HepG2 (cell line): Measurements from ENCODE around the gene EXTL1. TPM values are rescaled to one million over a fixed set of nuclear protein-coding genes. Genes with fewer than 3 reads are reported as not detected.

Experiments used
- ATAC-seq: fragments of 200-7000 bp; cut with Tn5 transposase; 3 replicates; pipeline ENCODE4 v1.9.1; 2020; ENCODE audit warnings: mild to moderate bottlenecking, moderate library complexity
- BruUV-seq: library from RNA; stranded (reverse); fragments of 400-500 nt; replicated peaks from 2 replicates; lab custom pipeline; 2021; lab: Mats Ljungman, UMichigan
- CTCF ChIA-PET: fragments of 300-600 bp; formaldehyde crosslinking; extraction: SDS; loops from one replicate; lab custom pipeline; 2021; ENCODE audit warnings: low total read pairs, inconsistent platforms, low intra/inter-chr PET ratio; lab: Yijun Ruan, JAX
- POLR2A ChIA-PET: fragments of 350-600 bp; sonication (Branson Sonifier 250); formaldehyde crosslinking; loops from one replicate; lab custom pipeline; 2020; ENCODE audit warnings: antibody characterized with exemption, inconsistent platforms; lab: Yijun Ruan, JAX
- DNase-seq: peaks from one replicate; pipeline ENCODE4 v3.0.0-alpha.2; 2015; ENCODE audit warnings: low spot score
- FAIRE-seq: peaks from 3 replicates; lab custom pipeline; 2011; peaks lifted over from hg19 to GRCh38; lab: Jason Lieb, UNC
- H2AFZ ChIP-seq: one replicate; pipeline ENCODE4 v1.6.1; 2011; ENCODE audit warnings: low read length, inconsistent platforms
- H3K27ac ChIP-seq: fragments of 300-600 bp; 3 replicates; pipeline ENCODE4 v1.8.0; 2011; ENCODE audit warnings: mixed run types, mild to moderate bottlenecking, mixed read lengths, low read length, inconsistent platforms; ENCODE audit not compliant: insufficient read depth; ENCODE audit errors: extremely low read length
- H3K27me3 ChIP-seq, 2 experiments: fragments of 200-600 bp in 1 of 2; 2 replicates in 1 of 2; 3 replicates in 1 of 2; pipeline versions ENCODE4 v1.6.0 to v1.8.0; 2011; ENCODE audit warnings: low read length in 2 of 2, mild to moderate bottlenecking in 2 of 2, moderate library complexity in 2 of 2, inconsistent platforms in 1 of 2; ENCODE audit not compliant: insufficient read depth in 2 of 2, control insufficient read depth in 1 of 2
- H3K36me3 ChIP-seq, 2 experiments: fragments of 200-600 bp in 1 of 2; replicated peaks in 1 of 2; 2 replicates in 1 of 2; 3 replicates in 1 of 2; pipeline versions ENCODE4 v1.5.1 to v1.8.0; 2011; ENCODE audit warnings: low read length in 2 of 2, inconsistent platforms in 1 of 2; ENCODE audit not compliant: insufficient read depth in 2 of 2, control insufficient read depth in 1 of 2
- H3K4me1 ChIP-seq: 2 replicates; pipeline ENCODE4 v1.5.1; 2012; ENCODE audit warnings: low read length, inconsistent platforms; ENCODE audit not compliant: insufficient read depth
- H3K4me2 ChIP-seq: 2 replicates; pipeline ENCODE4 v1.6.0; 2011; ENCODE audit warnings: low read depth, low read length, inconsistent platforms
- H3K4me3 ChIP-seq, 3 experiments: fragments of 200-600 bp in 1 of 3; sonication (generic), shearing (Covaris generic) in 1 of 3; replicated peaks in 1 of 3; 2 replicates each; pipeline ENCODE4 v1.5.1; 2011 to 2016; ENCODE audit warnings: low read length in 3 of 3, inconsistent platforms in 2 of 3, low read depth in 2 of 3, mild to moderate bottlenecking in 2 of 3, control low read depth in 1 of 3, mixed read lengths in 1 of 3; ENCODE audit not compliant: insufficient read depth in 1 of 3
- H3K79me2 ChIP-seq: one replicate; pipeline ENCODE4 v1.6.1; 2011; ENCODE audit warnings: low read length, inconsistent platforms; ENCODE audit not compliant: insufficient read depth
- H3K9ac ChIP-seq: 2 replicates; pipeline ENCODE4 v1.6.0; 2011; ENCODE audit warnings: mild to moderate bottlenecking, low read depth, low read length, inconsistent platforms; ENCODE audit not compliant: insufficient read depth
- H3K9me3 ChIP-seq: 2 replicates; pipeline ENCODE4 v1.5.1; 2012; ENCODE audit warnings: mild to moderate bottlenecking, low read length
- H4K20me1 ChIP-seq: 2 replicates; pipeline ENCODE4 v1.6.0; 2011; ENCODE audit warnings: inconsistent platforms, mild to moderate bottlenecking, low read length, moderate library complexity; ENCODE audit not compliant: insufficient read depth
- CAMTA2 ChIP-seq: sonication (generic); formaldehyde crosslinking; IDR thresholded peaks from 2 replicates; pipeline ENCODE4 v1.4.0; 2020; ENCODE audit warnings: mild to moderate bottlenecking, missing genetic modification reagents, borderline replicate concordance
- HES4 ChIP-seq: sonication (generic); formaldehyde crosslinking; IDR thresholded peaks from 2 replicates; pipeline ENCODE4 v1.9.0; 2021; ENCODE audit warnings: mild to moderate bottlenecking, missing genetic modification reagents, borderline replicate concordance
- MTERF4 ChIP-seq: sonication (generic); formaldehyde crosslinking; IDR thresholded peaks from 2 replicates; pipeline ENCODE4 v1.8.0; 2023; ENCODE audit warnings: mild to moderate bottlenecking, missing genetic modification reagents
- PAF1 ChIP-seq: IDR thresholded peaks from 2 replicates; pipeline ENCODE4 v1.6.1; 2016; ENCODE audit warnings: missing genetic modification reagents, missing compliant biosample characterization
- PHF5A ChIP-seq: IDR thresholded peaks from one replicate; pipeline ENCODE4 v1.6.1; 2018; ENCODE audit warnings: low read depth, missing genetic modification reagents; ENCODE audit not compliant: unreplicated experiment
- PTBP1 ChIP-seq: fragments of 200-400 bp; formaldehyde crosslinking; IDR thresholded peaks from 2 replicates; pipeline ENCODE4 v1.6.1; 2018; ENCODE audit warnings: low read length, low read depth; ENCODE audit not compliant: poor library complexity, severe bottlenecking
- TAF15 ChIP-seq: fragments of 200-400 bp; formaldehyde crosslinking; IDR thresholded peaks from one replicate; pipeline ENCODE4 v1.6.1; 2018; ENCODE audit warnings: mild to moderate bottlenecking, low read depth, low read length; ENCODE audit not compliant: poor library complexity, severe bottlenecking
- TEAD2 ChIP-seq: sonication (generic); formaldehyde crosslinking; IDR thresholded peaks from 2 replicates; pipeline ENCODE4 v1.9.0; 2021; ENCODE audit warnings: missing genetic modification reagents
- ZBTB37 ChIP-seq: sonication (generic); formaldehyde crosslinking; IDR thresholded peaks from 2 replicates; pipeline ENCODE4 v1.4.0; 2020; ENCODE audit warnings: mild to moderate bottlenecking, missing genetic modification reagents
- ZBTB44 ChIP-seq: sonication (generic); formaldehyde crosslinking; IDR thresholded peaks from 2 replicates; pipeline ENCODE4 v1.4.0; 2020; ENCODE audit warnings: missing genetic modification reagents
- ZEB1 ChIP-seq: IDR thresholded peaks from 2 replicates; pipeline ENCODE4 v1.6.1; 2012; ENCODE audit warnings: mild to moderate bottlenecking, low read depth, inconsistent platforms; ENCODE audit not compliant: insufficient replicate concordance
- ZNF18 ChIP-seq: sonication (generic); formaldehyde crosslinking; IDR thresholded peaks from 2 replicates; pipeline ENCODE4 v1.8.0; 2022; ENCODE audit warnings: mild to moderate bottlenecking, missing genetic modification reagents; ENCODE audit not compliant: insufficient replicate concordance
- ZNF263 ChIP-seq: sonication (generic); formaldehyde crosslinking; IDR thresholded peaks from 2 replicates; pipeline ENCODE4 v1.4.0; 2020; ENCODE audit warnings: missing genetic modification reagents
- ZNF274 ChIP-seq: sonication (generic); formaldehyde crosslinking; IDR thresholded peaks from 2 replicates; pipeline ENCODE4 v1.5.1; 2020; ENCODE audit warnings: mild to moderate bottlenecking, missing genetic modification reagents
- ZNF768 ChIP-seq: sonication (generic); formaldehyde crosslinking; IDR thresholded peaks from 2 replicates; pipeline ENCODE4 v1.4.0; 2020; ENCODE audit warnings: missing genetic modification reagents
- ZNF788 ChIP-seq: sonication (generic); formaldehyde crosslinking; IDR thresholded peaks from 2 replicates; pipeline ENCODE4 v1.5.0; 2020; ENCODE audit warnings: mild to moderate bottlenecking, missing genetic modification reagents, borderline replicate concordance
- ZZZ3 ChIP-seq: sonication (generic); formaldehyde crosslinking; IDR thresholded peaks from 2 replicates; pipeline ENCODE4 v1.4.0; 2020; ENCODE audit warnings: missing genetic modification reagents, mild to moderate bottlenecking, borderline replicate concordance
- WGBS: methylation state at CpG from one replicate; pipeline ENCODE4 v1.1.6; 2017; ENCODE audit warnings: low lambda C conversion rate; 5-methylcytosine and 5-hydroxymethylcytosine counted together
- in situ Hi-C: cut with HindIII; loops from 2 replicates; pipeline ENCODE4 v1.10.0; 2017; ENCODE audit warnings: low pct_unique_long_range_greater_than_20kb; ENCODE audit not compliant: extremely low pct_ligation_motif_present
- intact Hi-C: fragments of 100-400 bp; cut with micrococcal nuclease; formaldehyde crosslinking; loops from one replicate; pipeline ENCODE4 v1.10.0; 2022; ENCODE audit not compliant: unreplicated experiment
- polyA plus RNA-seq, 8 experiments: library from polyadenylated mRNA; depleted of rRNA in 3 of 8; stranded (reverse) in 7 of 8; unstranded in 1 of 8; fragments of >200 nt; fragmentation: Illumina TruSeq in 4 of 8; extraction: Trizol in 4 of 8; gene quantifications; 2 replicates each; pipeline versions ENCODE4 v1.2.1 to v1.2.3, GENCODE V29; 2011 to 2016; ENCODE audit warnings: low read depth in 4 of 8, missing spikeins in 1 of 8, mixed read lengths in 1 of 8; ENCODE audit not compliant: insufficient read depth in 1 of 8
- total RNA-seq, 5 experiments: library from RNA; depleted of rRNA; stranded (reverse); fragments of >200 nt; fragmentation: Illumina TruSeq; extraction: Trizol; gene quantifications; 2 replicates each; pipeline ENCODE4 v1.2.3, GENCODE V29; 2016; ENCODE audit warnings: low read depth in 1 of 5

EXTL1 gene
- total and polyA plus RNA-seq, 2 of the 13 experiments (the other 11 are each of a cell fraction or from before 2014, with no cell fraction given): 0.35 to 1.0 TPM

- in situ Hi-C loops (no loop called here), intact Hi-C loops (loop anchor here (1.0 to 5.0 kb wide), 3 partner anchors 78 to 128 kb away; partner anchors contain the start of gene PDIK1L)
- 11% methylated on average over 11 of the region's 15 CpGs for WGBS
- Histone ChIP-seq H3K27ac (no peak overlapping the region), H4K20me1 (no peaks in the 10 kb centered on the region), H3K4me3 (peak overlapping the region; percentile 36 to 93 (median 73)), H3K27me3 (peaks cover 0 to 44% of the 10 kb centered on the region in 2 experiments; a peak in 4 of 5 replicates), H3K9ac (peak overlapping the region; percentile 67; the same call in 1 of the 2 replicates), H3K79me2 (no peaks in the 10 kb centered on the region), H3K9me3 (no peaks in the 10 kb centered on the region), H3K36me3 (no peaks in the 10 kb centered on the region), H3K4me1 (peaks cover 44% of the 10 kb centered on the region), H2AFZ (peak overlapping the region; percentile 20), H3K4me2 (peak overlapping the region; percentile 96)
- ATAC-seq (peak; percentile 4), FAIRE-seq (no peak), DNase-seq (no peak)
- BruUV-seq: no TSS peak
- CTCF ChIA-PET: no interaction called here
- POLR2A ChIA-PET: interaction anchor here (2.0 to 2.7 kb wide), 2 partner anchors 37 to 110 kb away, joined by 7 to 8 read pairs; partner anchors contain the start of gene PAFAH2
- TF ChIP-seq PAF1 (CRISPR knock-in tag): no peak
- TF ChIP-seq PHF5A: no peak
- peak; percentile 7 for TF ChIP-seq ZEB1
- TF ChIP-seq ZNF18 (CRISPR knock-in tag): peak; percentile 10
- 0 out of 2 replicates have a peak, but pooled peaks have one; percentile 58 for TF ChIP-seq CAMTA2 (CRISPR knock-in tag)
- 0 out of 2 replicates have a peak, but pooled peaks have one; percentile 33 for TF ChIP-seq ZBTB37
- TF ChIP-seq HES4 (CRISPR knock-in tag): peak; percentile 6; the same call in 1 of the 2 replicates
- TF ChIP-seq ZNF768: 0 out of 2 replicates have a peak, but pooled peaks have one; percentile 15
- 0 out of 2 replicates have a peak, but pooled peaks have one; percentile 5 for TF ChIP-seq ZNF274 (CRISPR knock-in tag)
- TF ChIP-seq MTERF4: no peak
- TF ChIP-seq ZBTB44: no peak
- no peak for TF ChIP-seq PTBP1
- 0 out of 2 replicates have a peak, but pooled peaks have one; percentile 17 for TF ChIP-seq ZNF263 (CRISPR knock-in tag)
- TF ChIP-seq TEAD2 (CRISPR knock-in tag): no peak
- TF ChIP-seq ZZZ3 (CRISPR knock-in tag): 0 out of 2 replicates have a peak, but pooled peaks have one; percentile 1
- no peak for TF ChIP-seq TAF15
- no peak for TF ChIP-seq ZNF788
These were observed 13.1 kb downstream of the EXTL1 start for GRCh38 chr1:26034504-26035202.
